Mucosa of descending colon (tissue), 3 donors: ENCODE measurements around the gene TGM1. TPM values are rescaled to one million over a fixed set of nuclear protein-coding genes. Genes with fewer than 3 reads are reported as not detected.

ENCODE experiments used
- ATAC-seq: fragments of 200-7000 bp; cut with Tn5 transposase; one replicate; pipeline ENCODE4 v1.9.1; 2020; ENCODE audit warnings: mild to moderate bottlenecking, moderate library complexity
- DNase-seq, 3 donors: peaks; one replicate each; pipeline ENCODE4 v3.0.0-alpha.2; 2020
- H3K36me3 ChIP-seq: fragments of 200-600 bp; one replicate; pipeline ENCODE4 v1.8.0; 2021; ENCODE audit warnings: low read depth, mild to moderate bottlenecking
- H3K4me1 ChIP-seq: fragments of 200-600 bp; one replicate; pipeline ENCODE4 v1.8.0; 2021; ENCODE audit warnings: low read depth, mild to moderate bottlenecking
- H3K4me3 ChIP-seq: fragments of 200-600 bp; one replicate; pipeline ENCODE4 v1.8.0; 2021; ENCODE audit warnings: mild to moderate bottlenecking
- H3K9me3 ChIP-seq: fragments of 200-600 bp; one replicate; pipeline ENCODE4 v1.8.0; 2021; ENCODE audit warnings: mild to moderate bottlenecking
- intact Hi-C, 2 donors: fragments of 100-400 bp; cut with DNase I in 1 of 2; cut with micrococcal nuclease in 1 of 2; formaldehyde crosslinking; loops; one replicate each; pipeline versions ENCODE4 v1.11.0 to v1.11.1; 2022; cut with DNase I, micrococcal nuclease
- total RNA-seq, 3 donors: library from RNA; stranded (reverse); fragmentation: NEBNext Ultra II Directional in 2 of 3; extraction: Animal tissue kit (Norgen Biotek cat#: 25700) in 2 of 3; gene quantifications; one replicate each; pipeline versions ENCODE4 v1.2.1 to v1.2.4, GENCODE V29; 2021 to 2023
- TF ChIP-seq, protein P1 (sequence below): fragments of 200-600 bp; IDR thresholded peaks from one replicate; pipeline ENCODE4 v1.8.0; 2022; ENCODE audit warnings: antibody characterized with exemption, mild to moderate bottlenecking
- donor health status: DM: no; HTN: no; CAD: no; lungs with moderate emphysema.
- donor health status: DM: no; HTN: no; CAD: no.
- donor health status: DM: no; HTN: yes; CAD: no.

The TGM1 gene
- total RNA-seq, 3 donors from 2014 or later, result 2.2 to 3.3 (median 2.4) TPM

DNA sequence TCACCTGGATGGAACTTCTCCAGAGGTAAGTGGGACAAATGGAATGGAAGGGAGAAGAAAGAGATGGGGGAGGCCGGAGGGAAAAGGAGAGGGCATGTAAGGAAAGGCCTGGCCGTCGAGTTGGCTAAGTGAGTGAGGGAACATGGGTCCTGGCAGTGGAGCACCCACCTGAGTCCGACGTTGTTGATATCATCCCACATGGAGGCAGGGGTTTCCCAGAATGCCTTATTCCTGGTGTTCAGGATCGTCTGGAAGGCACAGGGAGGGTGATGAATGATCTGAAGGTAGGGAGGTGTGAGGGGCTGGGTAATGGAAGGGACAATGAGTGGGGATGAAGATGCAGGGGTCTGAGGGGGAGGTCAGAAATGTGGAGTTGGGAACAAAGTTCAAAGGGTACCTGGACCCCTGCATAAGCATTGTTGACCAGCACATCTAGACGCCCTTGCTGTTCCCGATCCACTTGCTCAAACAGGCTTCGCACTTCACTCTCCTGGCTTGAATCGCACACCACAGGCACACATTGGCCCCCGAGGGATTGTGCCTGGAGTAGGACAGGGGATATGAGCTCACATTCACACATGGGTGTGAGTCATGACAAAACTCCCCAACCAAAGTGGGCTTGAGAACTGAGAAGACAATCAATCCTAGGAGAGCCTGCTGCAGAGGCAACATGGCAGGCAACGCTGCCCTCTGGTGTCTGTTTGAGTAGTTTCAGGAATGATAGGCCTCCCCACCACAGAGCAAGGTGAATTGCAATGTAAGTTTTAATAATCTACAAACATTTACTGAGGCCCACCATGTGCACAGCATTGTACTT, 33.6 kb upstream of the TGM1 start:
- Histone ChIP-seq H3K9me3 (no peaks in the 10 kb centered on the region), H3K36me3 (peaks cover 4% of the 10 kb centered on the region), H3K4me1 (peaks cover 26% of the 10 kb centered on the region), H3K4me3 (no peak overlapping the region)
- intact Hi-C loops, result loop anchor here in 1 of 2 donors (5.0 kb wide), 1 partner anchor 54 kb away; the partner anchor contains the start of gene TINF2
- TF ChIP-seq, protein P1, sequence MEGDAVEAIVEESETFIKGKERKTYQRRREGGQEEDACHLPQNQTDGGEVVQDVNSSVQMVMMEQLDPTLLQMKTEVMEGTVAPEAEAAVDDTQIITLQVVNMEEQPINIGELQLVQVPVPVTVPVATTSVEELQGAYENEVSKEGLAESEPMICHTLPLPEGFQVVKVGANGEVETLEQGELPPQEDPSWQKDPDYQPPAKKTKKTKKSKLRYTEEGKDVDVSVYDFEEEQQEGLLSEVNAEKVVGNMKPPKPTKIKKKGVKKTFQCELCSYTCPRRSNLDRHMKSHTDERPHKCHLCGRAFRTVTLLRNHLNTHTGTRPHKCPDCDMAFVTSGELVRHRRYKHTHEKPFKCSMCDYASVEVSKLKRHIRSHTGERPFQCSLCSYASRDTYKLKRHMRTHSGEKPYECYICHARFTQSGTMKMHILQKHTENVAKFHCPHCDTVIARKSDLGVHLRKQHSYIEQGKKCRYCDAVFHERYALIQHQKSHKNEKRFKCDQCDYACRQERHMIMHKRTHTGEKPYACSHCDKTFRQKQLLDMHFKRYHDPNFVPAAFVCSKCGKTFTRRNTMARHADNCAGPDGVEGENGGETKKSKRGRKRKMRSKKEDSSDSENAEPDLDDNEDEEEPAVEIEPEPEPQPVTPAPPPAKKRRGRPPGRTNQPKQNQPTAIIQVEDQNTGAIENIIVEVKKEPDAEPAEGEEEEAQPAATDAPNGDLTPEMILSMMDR, result peak; percentile 58
- peak in 2 of 3 donors; percentile 48 to 74 for DNase-seq
- ATAC-seq, result peak; percentile 42

DNA sequence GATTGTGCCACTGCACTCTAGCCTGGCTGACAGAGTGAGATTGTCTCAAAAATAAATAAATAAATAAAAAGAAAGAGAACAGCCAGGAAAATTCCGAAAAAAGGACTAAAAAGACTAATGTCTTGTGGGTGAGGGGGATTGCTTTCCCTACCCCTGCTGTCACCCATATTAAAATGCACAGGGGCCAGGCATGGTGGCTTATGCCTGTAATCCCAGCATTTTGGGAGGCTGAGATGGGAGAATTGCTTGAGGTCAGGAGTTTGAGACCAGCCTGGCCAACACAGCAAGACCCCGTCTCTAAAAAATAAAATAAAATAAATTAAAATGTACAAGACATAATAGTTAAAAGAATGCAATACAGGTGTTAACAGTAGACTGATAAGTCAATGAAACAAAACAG, 30.5 kb upstream of the TGM1 start:
- Histone ChIP-seq H3K9me3 (no peaks in the 10 kb centered on the region), H3K4me3 (no peak overlapping the region), H3K36me3 (peaks cover 4% of the 10 kb centered on the region), H3K4me1 (peaks cover 11% of the 10 kb centered on the region)
- TF ChIP-seq, protein P1, result no peak
- DNase-seq (no peak), ATAC-seq (no peak)
- intact Hi-C loops, result no loop called here

DNA sequence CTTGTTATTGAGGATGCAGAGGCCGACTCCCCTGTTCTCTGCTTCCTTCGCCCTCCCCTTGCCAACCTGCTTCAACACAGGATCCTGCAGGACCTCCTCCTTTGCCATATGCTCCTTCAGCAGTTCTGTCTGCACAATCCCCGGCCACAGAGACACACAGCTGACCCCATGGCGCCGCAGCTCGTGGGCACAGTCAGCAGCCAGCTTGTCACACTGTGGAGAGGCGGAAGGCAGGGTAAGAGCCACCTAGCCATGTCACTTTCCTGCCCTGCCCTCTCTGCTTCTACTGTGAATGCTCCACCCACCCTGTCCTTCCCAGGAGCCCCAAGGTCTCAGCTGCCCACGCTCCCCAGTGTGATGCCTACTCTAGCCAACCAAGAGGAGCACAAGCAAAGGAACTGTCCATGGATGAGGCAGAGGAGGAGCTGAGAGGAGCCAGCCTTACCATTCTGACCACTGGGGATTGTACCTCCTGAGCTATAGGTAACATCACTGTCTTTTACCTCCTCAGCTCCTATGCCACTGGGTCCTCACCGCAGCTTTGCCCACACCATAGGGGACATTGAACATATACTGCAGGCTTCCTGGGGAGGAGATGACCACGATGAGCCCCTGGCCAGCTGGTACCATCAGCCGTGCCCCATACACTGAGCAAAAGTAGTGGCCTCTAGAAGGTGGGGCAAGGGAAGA, 29.3 kb upstream of the TGM1 start:
- ATAC-seq (no peak), DNase-seq (no peak)
- H3K4me1 ChIP-seq, result no peaks in the 10 kb centered on the region
- no peak overlapping the region for H3K4me3 ChIP-seq
- H3K9me3 ChIP-seq, result no peaks in the 10 kb centered on the region
- TF ChIP-seq, protein P1, result no peak
- intact Hi-C loops, result no loop called here
- peaks cover 4% of the 10 kb centered on the region for H3K36me3 ChIP-seq

DNA sequence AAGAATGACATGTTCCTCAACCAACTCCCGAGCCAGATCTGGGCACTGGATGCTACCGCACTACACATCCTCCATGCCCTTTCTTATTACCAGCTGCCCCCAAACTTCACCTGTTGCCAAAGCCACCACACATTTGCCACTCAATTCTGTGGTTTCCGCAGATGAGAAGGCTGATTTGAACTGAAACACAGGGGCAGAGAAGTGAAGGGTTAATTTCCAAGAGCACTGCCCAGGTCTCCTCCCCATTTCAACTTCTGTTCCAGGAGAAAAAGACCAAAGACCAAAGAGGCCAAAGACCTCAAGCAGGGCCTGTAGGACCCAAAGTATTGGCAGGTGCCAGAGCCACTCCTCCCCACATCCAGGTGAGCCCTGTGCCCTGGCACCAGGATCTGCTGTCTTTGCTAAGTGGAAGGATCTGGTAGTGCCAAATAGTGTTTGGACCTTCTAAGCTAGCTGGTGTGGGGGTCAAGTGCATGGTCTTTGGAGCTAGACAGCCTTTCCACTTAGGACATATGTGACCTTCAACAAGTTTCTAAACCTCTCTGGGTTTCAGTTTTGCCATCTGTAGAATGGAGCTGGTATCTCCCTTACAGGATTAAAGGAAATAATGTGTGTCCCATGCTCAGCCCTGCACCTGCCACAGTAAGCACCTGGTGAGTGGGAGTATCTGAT, 28.6 kb upstream of the TGM1 start:
- no peak for DNase-seq
- peaks cover 4% of the 10 kb centered on the region for H3K36me3 ChIP-seq
- H3K4me1 ChIP-seq, result no peaks in the 10 kb centered on the region
- H3K9me3 ChIP-seq, result no peaks in the 10 kb centered on the region
- intact Hi-C loops, result no loop called here
- no peak for ATAC-seq
- TF ChIP-seq, protein P1, result no peak
- no peak overlapping the region for H3K4me3 ChIP-seq

DNA sequence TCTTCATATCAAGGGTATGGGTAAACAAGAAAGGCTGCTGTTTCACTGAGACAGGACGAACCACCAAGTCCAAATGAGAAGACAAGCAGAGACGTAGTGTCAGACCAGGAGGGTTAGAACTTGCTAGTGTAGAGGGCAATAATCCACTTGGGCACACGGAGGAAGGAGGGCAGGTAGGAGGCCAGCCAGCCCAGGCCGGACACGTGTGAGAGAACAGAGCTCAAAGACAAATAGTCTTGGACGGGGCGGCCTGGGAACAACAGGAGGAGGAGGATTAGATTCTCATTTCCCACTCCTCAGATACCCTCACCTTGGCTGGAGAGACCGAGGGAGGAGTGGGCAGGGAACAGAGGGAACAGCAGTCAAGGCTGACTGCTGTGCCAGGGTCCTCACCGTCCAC, 27.8 kb upstream of the TGM1 start:
- no peaks in the 10 kb centered on the region for H3K9me3 ChIP-seq
- no peak overlapping the region for H3K4me3 ChIP-seq
- ATAC-seq (no peak), DNase-seq (no peak)
- no peaks in the 10 kb centered on the region for H3K36me3 ChIP-seq
- TF ChIP-seq, protein P1, result no peak
- H3K4me1 ChIP-seq, result no peaks in the 10 kb centered on the region
- intact Hi-C loops, result no loop called here
